H1 (cell line): ENCODE measurements around the gene ARID4B.

Source experiments
- CREB1 ChIP-seq: IDR thresholded peaks from 2 replicates; pipeline ENCODE4 v1.6.1; 2012; ENCODE audit warnings: inconsistent platforms
- EP300 ChIP-seq, 2 experiments: IDR thresholded peaks; 1 replicate in 1 of 2; 2 replicates in 1 of 2; pipeline ENCODE4 v1.6.1; 2011 to 2012; ENCODE audit warnings: low read depth in 2 of 2, low read length in 2 of 2, mild to moderate bottlenecking in 2 of 2, borderline replicate concordance in 1 of 2, inconsistent platforms in 1 of 2, moderate library complexity in 1 of 2
- EZH2 ChIP-seq: fragments of 200-600 bp; sonication (generic); IDR thresholded peaks from 2 replicates; pipeline ENCODE4 v1.7.1; 2012; ENCODE audit warnings: low read depth, mild to moderate bottlenecking, moderate library complexity, low read length, inconsistent platforms; ENCODE audit not compliant: severe bottlenecking
- JUN ChIP-seq: IDR thresholded peaks from 2 replicates; pipeline ENCODE4 v1.6.1; 2011; ENCODE audit warnings: low read depth, mild to moderate bottlenecking, improper control_type of control experiment, low read length
- JUND ChIP-seq: IDR thresholded peaks from 2 replicates; pipeline ENCODE4 v1.6.1; 2011; ENCODE audit warnings: mild to moderate bottlenecking, improper control_type of control experiment, low read length
- POLR2A ChIP-seq, 2 experiments: IDR thresholded peaks; 1 replicate in 1 of 2; 2 replicates in 1 of 2; pipeline ENCODE4 v1.6.1; 2011; ENCODE audit warnings: low read depth in 2 of 2, low read length in 2 of 2, mild to moderate bottlenecking in 2 of 2; ENCODE audit errors: control extremely low read depth in 1 of 2
- SIX5 ChIP-seq: IDR thresholded peaks from 2 replicates; pipeline ENCODE4 v1.6.1; 2011; ENCODE audit warnings: mild to moderate bottlenecking, low read depth, low read length
- TF ChIP-seq, protein P1 (sequence below), 3 experiments: IDR thresholded peaks; 1 replicate in 2 of 3; 2 replicates in 1 of 3; pipeline versions ENCODE4 v1.5.1 to v1.6.1; 2011; ENCODE audit warnings: low read length in 3 of 3, mild to moderate bottlenecking in 3 of 3, inconsistent platforms in 2 of 3, low read depth in 1 of 3, moderate library complexity in 1 of 3; ENCODE audit not compliant: insufficient read depth in 1 of 3; ENCODE audit errors: control extremely low read depth in 1 of 3
- TF ChIP-seq, protein P2 (sequence below): IDR thresholded peaks from 2 replicates; pipeline ENCODE4 v1.6.1; 2011; ENCODE audit warnings: low read length, improper control_type of control experiment
- TF ChIP-seq, protein P3 (sequence below): IDR thresholded peaks from 2 replicates; pipeline ENCODE4 v1.6.1; 2012; ENCODE audit warnings: inconsistent platforms

DNA sequence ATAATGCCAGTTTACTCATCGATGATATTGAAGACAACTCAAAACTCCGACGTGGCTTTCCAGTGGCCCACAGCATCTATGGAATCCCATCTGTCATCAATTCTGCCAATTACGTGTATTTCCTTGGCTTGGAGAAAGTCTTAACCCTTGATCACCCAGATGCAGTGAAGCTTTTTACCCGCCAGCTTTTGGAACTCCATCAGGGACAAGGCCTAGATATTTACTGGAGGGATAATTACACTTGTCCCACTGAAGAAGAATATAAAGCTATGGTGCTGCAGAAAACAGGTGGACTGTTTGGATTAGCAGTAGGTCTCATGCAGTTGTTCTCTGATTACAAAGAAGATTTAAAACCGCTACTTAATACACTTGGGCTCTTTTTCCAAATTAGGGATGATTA is 14.1 kb upstream of the ARID4B start:
- TF ChIP-seq JUN (no peak), EP300 (IDR thresholded peaks at IDR 0.05; ENCODE audit: borderline replicate concordance in 1 of 2, low read depth in 2 of 2, low read length in 2 of 2) (no peak), POLR2A (IDR thresholded peaks at IDR 0.05; ENCODE audit: control extremely low read depth in 1 of 2, low read depth in 2 of 2, low read length in 2 of 2) (no peak), SIX5 (no peak), CREB1 (no peak), EZH2 (no peak), JUND (no peak)
- TF ChIP-seq, protein P1, sequence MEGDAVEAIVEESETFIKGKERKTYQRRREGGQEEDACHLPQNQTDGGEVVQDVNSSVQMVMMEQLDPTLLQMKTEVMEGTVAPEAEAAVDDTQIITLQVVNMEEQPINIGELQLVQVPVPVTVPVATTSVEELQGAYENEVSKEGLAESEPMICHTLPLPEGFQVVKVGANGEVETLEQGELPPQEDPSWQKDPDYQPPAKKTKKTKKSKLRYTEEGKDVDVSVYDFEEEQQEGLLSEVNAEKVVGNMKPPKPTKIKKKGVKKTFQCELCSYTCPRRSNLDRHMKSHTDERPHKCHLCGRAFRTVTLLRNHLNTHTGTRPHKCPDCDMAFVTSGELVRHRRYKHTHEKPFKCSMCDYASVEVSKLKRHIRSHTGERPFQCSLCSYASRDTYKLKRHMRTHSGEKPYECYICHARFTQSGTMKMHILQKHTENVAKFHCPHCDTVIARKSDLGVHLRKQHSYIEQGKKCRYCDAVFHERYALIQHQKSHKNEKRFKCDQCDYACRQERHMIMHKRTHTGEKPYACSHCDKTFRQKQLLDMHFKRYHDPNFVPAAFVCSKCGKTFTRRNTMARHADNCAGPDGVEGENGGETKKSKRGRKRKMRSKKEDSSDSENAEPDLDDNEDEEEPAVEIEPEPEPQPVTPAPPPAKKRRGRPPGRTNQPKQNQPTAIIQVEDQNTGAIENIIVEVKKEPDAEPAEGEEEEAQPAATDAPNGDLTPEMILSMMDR (IDR thresholded peaks at IDR 0.05; ENCODE audit: control extremely low read depth in 1 of 3, insufficient read depth in 1 of 3, low read depth in 1 of 3, low read length in 3 of 3): no peak
- TF ChIP-seq, protein P2, sequence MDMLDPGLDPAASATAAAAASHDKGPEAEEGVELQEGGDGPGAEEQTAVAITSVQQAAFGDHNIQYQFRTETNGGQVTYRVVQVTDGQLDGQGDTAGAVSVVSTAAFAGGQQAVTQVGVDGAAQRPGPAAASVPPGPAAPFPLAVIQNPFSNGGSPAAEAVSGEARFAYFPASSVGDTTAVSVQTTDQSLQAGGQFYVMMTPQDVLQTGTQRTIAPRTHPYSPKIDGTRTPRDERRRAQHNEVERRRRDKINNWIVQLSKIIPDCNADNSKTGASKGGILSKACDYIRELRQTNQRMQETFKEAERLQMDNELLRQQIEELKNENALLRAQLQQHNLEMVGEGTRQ: no peak
- TF ChIP-seq, protein P3, sequence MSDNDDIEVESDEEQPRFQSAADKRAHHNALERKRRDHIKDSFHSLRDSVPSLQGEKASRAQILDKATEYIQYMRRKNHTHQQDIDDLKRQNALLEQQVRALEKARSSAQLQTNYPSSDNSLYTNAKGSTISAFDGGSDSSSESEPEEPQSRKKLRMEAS: no peak
